Activated CD4-positive, alpha-beta T cell treated with anti-CD3 and anti-CD28 coated beads, Interleukin-2, amount 50 U/mL, for 16 hours (primary cell): ENCODE results near the gene TPK1.

Experiments used
- DNase-seq: peaks from one replicate; pipeline ENCODE4 v3.0.0-alpha.2; 2020

The TPK1 gene

DNA sequence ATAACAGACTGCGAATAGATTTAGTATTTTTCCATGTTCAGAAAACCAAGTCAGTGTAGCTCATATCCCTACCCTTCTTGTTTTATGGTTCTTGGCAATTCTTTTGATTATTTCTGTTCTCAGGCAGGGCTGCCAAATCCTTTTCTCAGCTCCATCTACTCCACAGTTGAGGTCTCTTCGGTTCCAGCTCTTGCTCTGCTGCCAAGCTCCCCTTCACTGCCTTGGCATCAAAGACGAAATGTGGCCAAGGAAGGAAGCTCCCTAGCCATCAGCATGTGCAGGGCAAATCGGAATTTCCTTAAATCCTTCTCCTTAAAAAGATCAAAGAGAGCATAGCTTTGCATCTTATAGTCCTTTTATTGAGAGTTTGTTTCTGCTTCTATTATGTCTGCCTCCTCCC, 315.9 kb downstream of the TPK1 start:
- DNase-seq = no peak

DNA sequence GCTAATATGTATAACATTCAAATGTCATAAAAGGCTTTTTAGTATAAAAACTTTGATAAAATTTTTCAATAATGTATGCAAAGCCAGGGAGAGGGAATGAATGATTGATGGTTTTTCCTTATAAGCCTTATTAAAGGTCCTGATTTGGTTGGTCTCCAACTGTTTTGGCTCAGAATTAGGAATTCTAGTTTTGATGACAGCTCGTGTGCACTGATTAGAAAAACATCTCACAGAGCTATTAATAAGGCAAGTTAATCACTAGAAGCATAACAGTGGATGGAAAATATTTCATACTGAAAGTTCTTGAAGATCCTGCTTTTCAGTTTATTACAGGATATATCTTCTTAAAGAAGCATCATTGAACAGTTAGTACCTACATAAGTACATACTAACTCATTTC, 317.5 kb downstream of the TPK1 start:
- no peak for DNase-seq

DNA sequence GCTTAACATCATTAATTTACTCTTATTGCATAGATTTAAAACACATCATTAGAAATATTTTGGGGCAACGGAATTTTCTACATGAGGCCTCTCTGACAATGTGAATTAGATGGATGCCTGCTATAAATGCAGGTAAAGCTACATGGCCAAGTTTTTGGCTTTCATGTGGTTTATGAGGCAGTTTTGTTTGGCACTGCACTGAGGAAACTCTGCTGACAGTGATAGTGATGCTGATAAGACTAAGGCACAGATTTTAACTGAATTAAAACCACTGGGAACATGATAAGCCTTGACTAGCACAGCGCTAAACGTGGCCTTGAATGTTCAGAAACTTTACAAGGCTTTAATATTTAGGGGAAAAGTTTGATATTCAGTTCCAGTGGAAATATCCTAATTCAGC, 318.1 kb downstream of the TPK1 start:
- no peak for DNase-seq

GRCh38 chr7:144516729-144517525, 318.9 kb downstream of the TPK1 start:
- DNase-seq = no peak

- no peak for DNase-seq
Observed at GRCh38 chr7:144513334-144513733, 322.5 kb downstream of the TPK1 start.

DNA sequence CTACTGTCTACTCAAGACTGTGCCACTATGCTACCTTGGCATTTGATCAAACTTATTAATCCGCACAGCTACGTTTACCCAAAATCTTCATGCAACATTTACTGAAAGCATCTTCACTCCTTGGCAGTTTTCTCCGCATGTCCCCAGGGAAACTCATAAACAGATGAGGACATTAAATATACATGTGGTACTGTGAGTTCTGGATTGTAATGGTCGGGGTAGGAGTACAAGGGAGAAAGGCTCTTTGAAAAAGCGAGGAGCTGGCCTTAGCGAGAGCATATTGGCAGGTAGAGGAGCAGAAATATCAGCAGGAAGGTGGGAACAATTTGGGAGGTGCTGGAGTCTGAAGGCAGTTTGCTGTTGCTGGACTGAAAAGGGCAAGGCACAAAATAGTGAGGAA, 325.2 kb downstream of the TPK1 start:
- no peak for DNase-seq

- no peak for DNase-seq
Observed at GRCh38 chr7:144508702-144509101, 327.2 kb downstream of the TPK1 start.

DNA sequence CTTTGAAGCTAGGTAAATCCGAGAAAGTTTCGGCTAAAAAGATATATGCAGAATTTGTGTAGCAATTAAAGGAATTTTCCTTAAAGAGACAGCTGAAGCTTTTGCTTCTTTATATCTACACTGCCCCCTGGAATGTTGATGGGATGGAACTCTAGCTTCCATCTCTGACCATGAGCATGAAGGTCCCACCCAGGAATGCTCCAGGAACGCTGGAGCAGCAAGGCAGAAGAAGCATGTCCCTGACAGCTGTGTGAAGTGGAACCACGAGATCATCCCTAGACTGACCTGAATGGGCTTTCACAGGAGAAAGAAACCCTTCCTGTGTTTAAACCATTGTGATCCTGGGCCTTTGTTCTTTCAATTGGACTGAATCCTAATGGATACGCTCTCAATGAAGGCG, 332.6 kb downstream of the TPK1 start:
- DNase-seq = no peak

GRCh38 chr7:144500225-144500624, 335.6 kb downstream of the TPK1 start:
- DNase-seq = no peak

GRCh38 chr7:144497282-144497681, 338.6 kb downstream of the TPK1 start:
- no peak for DNase-seq

DNA sequence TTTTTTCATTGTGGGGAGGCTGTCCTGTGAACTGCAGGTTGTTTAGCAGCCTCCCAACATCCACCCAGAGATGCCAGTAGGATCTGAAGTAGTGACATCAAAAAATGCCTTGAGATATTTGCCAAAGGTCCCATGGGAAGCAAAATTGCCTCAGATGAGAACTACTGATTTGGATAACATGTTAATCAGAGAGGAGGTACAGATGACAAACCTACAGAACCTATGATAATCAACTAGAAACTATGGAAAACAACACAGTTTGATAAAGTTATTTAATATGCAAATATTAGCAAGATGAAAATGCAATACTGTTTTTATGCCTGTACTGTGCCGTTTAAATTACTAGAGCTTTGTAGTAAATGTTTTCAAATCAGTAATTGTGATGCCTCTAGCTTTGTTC, 341.5 kb downstream of the TPK1 start:
- DNase-seq = no peak

DNA sequence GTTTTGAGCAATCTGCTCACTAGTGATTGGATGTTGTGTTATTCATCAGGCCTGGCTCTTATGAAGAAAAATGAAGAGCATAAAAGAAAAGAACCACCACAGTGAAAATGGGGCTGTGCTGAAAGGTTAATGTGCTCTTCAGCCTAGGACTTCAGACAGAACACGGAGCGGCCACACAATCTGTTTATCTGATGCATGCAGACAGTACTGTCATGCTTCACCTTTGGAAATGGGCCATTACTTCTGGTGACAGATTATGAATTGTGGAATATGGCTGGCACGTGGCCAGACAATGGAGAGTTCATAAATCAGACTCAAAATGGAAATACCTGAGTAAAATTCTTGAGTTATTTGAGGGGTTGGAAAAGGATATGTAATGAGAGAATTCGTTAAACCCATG, 346.3 kb downstream of the TPK1 start:
- no peak for DNase-seq

DNA sequence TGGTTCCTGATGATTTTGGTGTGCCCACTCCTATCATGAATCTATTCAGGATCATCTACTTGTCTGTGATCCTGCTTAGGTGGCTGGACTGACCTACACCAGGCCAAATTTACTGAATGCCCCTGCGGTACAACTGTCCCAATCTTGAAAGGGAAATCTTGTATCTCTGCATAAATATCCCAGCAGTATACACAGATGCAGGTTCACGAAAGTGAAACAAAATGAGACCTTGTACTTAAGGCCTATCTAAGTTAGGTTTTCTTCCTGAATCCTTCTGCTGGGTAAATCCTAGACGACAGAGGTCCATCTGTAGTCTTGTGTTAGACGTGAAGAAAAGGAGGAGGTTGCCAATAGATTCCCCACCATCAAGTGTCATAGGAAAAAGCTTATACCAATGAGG, 346.9 kb downstream of the TPK1 start:
- DNase-seq = no peak

GRCh38 chr7:144487901-144488300, 348.0 kb downstream of the TPK1 start:
- DNase-seq = no peak

DNA sequence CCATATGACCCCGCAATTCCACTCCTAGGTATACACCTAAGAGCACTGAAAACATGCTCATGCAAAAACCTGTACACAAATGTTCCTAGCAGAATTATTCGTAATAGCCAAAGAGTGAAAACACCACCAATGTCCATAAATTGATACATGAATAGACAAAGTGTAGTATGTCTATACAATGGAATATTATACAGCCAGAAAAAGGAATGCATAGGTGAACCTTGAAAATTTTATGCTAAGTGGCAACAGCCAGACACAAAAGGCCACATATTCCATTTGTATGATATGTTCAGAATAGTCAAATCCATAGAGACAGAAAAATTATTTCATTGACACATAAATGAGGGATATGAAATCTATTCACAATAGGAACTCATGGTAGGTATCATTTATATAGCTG, 351.4 kb downstream of the TPK1 start:
- DNase-seq = no peak

DNA sequence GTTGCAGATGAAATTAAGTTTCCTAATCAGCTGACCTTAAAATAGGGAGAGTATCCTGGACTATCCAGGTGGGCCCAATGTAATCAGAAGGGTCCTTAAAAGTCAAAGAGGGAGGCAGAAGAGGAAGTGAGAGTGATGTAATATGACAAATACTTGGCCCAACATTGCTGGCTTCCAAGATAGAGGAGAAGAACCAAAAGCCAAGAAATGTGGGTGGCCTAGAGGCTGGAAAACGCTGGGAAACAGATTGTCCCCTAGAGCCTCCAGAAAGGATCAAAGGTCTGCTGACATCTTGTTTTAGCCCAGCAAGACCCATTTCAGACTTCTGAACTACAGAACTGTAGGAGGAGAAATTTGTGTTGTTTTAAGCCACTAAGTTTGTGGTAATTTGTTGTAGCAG, 352.7 kb downstream of the TPK1 start:
- DNase-seq = no peak

- DNase-seq = no peak
Observed at GRCh38 chr7:144481833-144482232, 354.0 kb downstream of the TPK1 start.

DNA sequence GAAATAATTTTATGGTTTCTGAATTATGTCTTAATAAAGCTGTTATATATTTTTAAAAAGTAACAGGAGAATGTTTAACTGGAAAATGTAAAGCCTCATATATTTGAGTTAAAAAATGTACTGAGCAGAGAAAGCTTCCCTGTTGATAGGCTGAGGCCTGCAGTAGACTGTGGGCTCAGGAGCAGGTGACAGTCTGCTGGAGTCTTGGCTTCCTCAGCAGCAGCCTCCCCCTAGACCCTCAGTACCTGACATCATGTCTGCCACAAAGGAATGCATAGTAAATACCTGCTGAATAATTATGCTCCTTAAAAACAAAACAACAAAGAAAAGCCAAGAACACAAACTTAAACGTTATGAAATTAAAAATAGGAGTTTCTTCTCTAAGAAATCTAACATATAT, 358.5 kb downstream of the TPK1 start:
- DNase-seq = no peak

GRCh38 chr7:144474800-144475615, 360.8 kb downstream of the TPK1 start:
- no peak for DNase-seq

- no peak for DNase-seq
Observed at GRCh38 chr7:144474363-144474762, 361.5 kb downstream of the TPK1 start.

GRCh38 chr7:144473908-144474307, 361.9 kb downstream of the TPK1 start:
- no peak for DNase-seq

DNA sequence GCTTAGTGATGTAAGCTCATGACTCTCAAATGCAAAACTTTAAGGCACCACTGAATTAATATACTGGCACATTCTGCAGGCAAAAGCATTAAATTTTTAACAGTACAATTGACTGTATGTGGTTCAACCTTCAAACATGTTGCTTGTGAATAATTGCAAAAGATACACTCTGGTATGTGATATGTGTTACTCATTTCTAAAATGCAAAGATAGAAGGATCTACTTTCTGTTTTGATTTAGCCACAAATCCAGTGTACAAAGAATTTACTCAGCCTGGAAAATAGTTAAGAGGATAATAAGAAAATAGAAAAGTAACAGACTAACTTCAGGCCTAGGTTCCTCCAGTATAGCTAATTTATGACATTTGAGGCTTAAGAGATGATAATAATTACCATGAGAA, 365.8 kb downstream of the TPK1 start:
- DNase-seq = peak; percentile 2

DNA sequence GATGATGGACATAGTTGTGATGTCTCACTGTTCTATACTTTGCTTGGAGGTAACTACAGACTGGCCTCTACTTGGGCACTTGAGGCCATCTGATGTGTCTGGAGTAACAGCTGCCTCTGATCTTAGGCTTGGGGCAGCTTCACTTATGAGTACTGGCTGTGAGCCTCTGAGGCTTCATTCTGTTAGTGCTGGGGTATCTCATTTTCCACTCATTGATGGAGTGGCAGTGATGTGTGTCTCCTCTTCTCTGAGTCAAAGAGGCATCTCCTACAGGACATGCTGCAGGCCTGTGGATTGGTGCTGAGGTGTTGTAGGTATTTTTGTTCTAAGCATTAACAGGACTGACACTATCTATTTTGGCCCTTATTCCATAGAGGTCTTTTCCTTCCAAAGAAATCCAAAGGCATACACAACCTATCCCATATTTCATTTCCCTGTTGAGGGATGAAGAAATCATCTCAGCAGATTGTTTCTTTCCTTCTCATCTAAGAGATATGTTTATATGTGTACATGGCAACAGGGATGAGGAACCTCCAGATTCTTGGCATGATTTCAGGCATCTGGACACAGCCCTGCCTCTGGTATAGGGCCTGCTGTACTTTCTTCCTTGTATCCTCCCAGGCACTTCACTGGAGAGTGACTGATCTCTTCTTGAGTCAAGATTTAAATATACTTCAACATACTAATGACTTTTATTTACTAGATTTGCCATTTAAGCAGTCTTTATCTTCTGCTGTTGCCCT, 366.7 kb downstream of the TPK1 start:
- no peak for DNase-seq

DNA sequence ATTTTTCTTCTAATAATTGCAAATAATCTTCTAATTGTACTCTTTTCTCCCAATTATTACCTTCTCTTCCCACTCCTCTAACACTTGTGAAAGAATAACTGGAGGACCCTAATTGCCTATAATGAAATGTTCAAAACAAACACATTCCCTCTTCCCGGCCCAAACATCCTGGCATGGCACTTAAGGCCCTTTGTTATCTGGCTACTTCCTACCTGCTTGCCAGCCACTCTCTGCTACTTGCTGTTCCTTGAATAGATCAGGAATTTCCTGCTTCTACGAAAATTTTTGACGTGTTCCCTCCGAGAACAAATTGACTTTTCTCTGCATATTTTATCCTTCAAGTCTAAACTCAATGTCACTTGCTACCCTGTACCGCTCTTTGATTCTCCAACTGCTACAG, 376.2 kb downstream of the TPK1 start:
- DNase-seq = no peak
